ENCODE measurements around the gene AMACR.

DNA sequence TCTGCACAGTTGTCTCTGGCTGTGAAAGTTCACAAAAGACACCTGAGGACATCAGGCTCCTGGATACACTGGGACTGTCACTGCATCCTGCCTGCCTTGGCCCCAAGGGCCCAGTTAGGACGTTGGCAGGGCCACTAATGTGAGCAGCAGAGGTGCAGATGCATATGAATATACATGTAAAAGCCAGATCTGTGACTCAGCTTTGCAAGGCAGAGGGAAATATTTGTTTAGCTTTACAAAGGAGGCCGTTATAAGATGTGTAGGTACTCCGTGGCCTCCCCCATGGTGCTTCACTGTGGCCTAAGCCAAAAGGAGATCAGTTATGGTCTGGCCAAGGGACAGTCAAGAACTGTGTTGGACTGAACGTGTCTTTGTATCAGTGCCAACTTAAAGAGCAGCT lies 39.3 kb upstream of the AMACR start:
- TF ChIP-seq ZNF274 (IDR thresholded peaks at IDR 0.05; ENCODE audit: low read depth, low read length) (no peak), YY1 (IDR thresholded peaks at IDR 0.05; ENCODE audit: insufficient read depth, insufficient read length) (no peak), SUZ12 (IDR thresholded peaks at IDR 0.05; ENCODE audit: extremely low read depth, insufficient read depth, insufficient read length) (no peak)
